GM18505 (cell line): ENCODE measurements around the gene CYP24A1.

Experiments used
- ATAC-seq: cut with Tn5 transposase; IDR thresholded peaks from one replicate; pipeline ENCODE4 v1.9.1; 2021; ENCODE audit not compliant: unreplicated experiment
- POLR2A ChIP-seq: IDR thresholded peaks from 4 replicates; pipeline ENCODE4 v1.6.1; 2011; ENCODE audit warnings: borderline replicate concordance; ENCODE audit not compliant: insufficient read depth, insufficient read length; ENCODE audit errors: extremely low read depth

Gene CYP24A1

GRCh38 chr20:54197621-54198604 is 24.1 kb upstream of the CYP24A1 start:
- TF ChIP-seq POLR2A, result no peak
- no peak for ATAC-seq

GRCh38 chr20:54195483-54196472 is 22.0 kb upstream of the CYP24A1 start:
- no peak for ATAC-seq
- no peak for TF ChIP-seq POLR2A

GRCh38 chr20:54194724-54195438 is 21.1 kb upstream of the CYP24A1 start:
- no peak for TF ChIP-seq POLR2A
- ATAC-seq, result no peak

GRCh38 chr20:54193817-54194216 is 20.0 kb upstream of the CYP24A1 start:
- ATAC-seq, result no peak
- no peak for TF ChIP-seq POLR2A

- no peak for TF ChIP-seq POLR2A
- no peak for ATAC-seq
These were observed 16.4 kb upstream of the CYP24A1 start for GRCh38 chr20:54190217-54190616.

- TF ChIP-seq POLR2A, result no peak
- ATAC-seq, result no peak
These were observed 15.8 kb upstream of the CYP24A1 start for GRCh38 chr20:54189630-54190029.

- no peak for ATAC-seq
- no peak for TF ChIP-seq POLR2A
These were observed 14.5 kb upstream of the CYP24A1 start for GRCh38 chr20:54188132-54188849.

- ATAC-seq, result no peak
- no peak for TF ChIP-seq POLR2A
These were observed 11.3 kb upstream of the CYP24A1 start for GRCh38 chr20:54184904-54185626.

- TF ChIP-seq POLR2A, result no peak
- ATAC-seq, result no peak
These were observed 10.3 kb upstream of the CYP24A1 start for GRCh38 chr20:54184071-54184470.

GRCh38 chr20:54180931-54181330 is 7.1 kb upstream of the CYP24A1 start:
- TF ChIP-seq POLR2A, result no peak
- ATAC-seq, result no peak

- no peak for TF ChIP-seq POLR2A
- ATAC-seq, result no peak
These were observed 6.2 kb upstream of the CYP24A1 start for GRCh38 chr20:54179946-54180345.

GRCh38 chr20:54178256-54178655 is 4.5 kb upstream of the CYP24A1 start:
- ATAC-seq, result no peak
- no peak for TF ChIP-seq POLR2A

- no peak for TF ChIP-seq POLR2A
- no peak for ATAC-seq
These were observed 3.6 kb upstream of the CYP24A1 start for GRCh38 chr20:54177378-54177777.
